ENCODE data around the gene UBXN10.
A peak's percentile ranks its signal among the peaks of the same experiment; 100 is the strongest.

Gene UBXN10

DNA sequence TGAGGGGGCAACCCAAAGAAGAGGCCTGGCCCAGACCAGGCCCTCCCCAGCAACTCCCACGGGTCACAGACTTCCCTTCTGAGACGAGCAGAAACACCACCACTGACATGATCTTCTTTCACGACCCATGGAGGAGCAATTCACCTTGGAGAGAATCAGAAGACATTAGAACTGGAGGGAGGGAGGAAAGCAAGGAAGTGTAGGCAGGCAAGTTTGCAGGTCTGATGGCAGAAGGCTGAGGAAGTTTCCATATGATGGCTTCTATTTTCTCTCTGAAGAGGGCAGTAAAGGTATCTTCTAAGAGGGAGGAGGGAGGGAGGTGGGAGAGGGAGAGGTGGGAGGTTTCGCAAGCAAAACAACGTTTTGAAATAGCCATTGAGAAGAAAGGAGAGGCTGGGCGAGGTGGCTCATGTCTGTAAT is 1.4 kb upstream of the UBXN10 start:
- DNase-seq = no peak

DNA sequence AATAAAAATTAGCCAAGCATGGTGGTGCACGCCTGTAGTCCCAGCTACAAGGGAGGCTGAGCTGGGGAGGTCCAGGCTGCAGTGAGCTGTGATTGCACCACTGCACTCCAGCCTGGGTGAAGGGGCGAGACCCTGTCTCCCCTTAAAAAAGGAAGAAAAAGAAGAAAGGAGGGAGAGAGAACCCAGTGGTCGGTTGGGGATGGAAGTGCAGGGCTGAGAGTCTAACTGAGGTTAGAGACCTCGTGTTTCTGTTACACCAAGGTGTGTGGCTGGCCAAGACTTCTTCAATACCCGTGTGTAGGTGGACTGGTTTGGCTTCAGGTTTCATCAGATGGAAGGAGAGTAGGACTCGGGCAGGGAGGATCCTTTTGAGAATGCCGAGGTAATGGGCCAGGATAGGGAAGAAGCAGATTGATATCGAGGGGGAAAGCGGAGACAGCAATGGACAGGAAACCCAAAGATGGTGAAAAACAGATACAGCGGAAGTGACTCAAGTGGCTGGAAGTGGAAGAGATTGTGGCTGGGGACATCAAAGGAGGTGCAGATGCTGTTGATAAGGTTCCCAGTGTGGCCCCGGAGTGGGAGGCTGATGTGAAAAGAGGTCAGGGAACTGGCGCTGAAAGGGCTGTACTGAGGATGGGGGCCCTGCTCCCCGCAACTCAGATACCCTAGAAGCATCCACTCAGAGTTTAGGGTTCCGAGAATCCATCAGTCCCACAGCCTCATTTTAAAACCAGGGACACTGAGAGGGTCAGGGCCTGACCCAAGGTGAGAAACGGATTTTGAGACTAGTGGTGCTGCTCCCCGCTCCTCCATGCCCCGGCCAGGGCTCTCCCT is 681 bp upstream of the UBXN10 start:
- DNase-seq = no peak

DNA sequence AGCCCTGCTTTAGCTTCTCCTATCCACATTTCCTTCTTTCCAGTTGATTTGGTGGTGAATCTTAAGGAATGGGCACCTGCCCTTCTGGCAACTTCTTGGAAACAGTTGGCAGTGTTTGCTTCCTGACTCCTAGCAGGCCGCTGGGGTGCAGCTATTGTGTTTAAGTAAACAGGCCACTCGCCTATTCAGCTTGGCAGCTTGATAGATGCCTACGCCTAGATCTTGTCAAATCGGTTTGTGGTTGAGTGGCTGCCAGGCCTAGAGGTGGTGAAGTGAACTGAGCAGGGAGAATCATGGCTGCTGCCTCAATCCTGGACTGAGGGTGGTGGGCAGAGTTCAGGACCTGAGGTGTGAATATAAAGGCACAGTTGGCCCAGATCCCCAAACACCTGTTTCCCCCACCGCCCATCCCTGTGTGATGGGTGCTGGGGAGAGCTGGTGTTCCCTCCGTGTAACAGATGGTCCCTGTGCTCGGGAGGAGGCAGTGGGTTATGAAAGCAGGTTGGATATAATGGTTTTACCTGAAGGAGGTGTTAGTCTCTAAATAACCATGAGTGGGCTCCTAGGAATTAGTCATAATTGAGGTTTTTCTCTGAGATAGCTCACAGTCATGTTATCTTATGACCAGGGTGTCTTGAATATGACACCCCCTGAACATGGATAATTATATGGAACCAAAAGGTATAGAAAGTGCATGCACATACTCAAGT is 1.4 kb downstream of the UBXN10 start:
- DNase-seq = peak; percentile 72

DNA sequence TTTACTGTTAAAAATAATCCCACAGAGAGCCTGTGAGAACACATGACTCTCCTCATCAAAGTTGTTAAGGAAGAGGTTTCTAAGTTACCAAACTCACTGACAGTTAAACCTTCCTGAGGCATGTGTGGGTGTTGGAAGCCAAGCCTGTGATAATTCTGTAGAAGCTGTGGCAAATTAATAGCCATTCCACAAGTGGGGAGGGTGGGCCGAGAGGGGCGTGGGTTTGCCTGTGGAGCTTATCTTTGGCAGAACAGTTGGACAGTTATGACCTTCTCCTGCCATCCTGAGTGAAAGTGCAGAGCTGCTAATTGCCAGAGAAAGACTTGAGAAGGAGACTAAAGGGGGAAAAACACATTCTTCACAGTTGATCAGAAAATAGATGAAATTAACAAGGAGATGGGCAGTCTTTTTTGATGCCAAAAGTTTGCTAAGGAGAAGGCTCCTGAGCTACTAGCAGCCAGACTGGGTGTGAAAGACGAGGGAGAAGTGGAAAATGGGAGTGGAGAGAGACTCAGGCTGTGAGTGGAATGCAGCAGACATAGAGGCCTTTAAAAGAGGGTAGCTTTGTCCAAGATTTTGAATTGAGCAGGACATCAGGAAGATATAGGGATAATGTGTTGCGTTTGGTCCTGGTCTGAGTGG is 2.0 kb downstream of the UBXN10 start:
- no peak for DNase-seq

DNA sequence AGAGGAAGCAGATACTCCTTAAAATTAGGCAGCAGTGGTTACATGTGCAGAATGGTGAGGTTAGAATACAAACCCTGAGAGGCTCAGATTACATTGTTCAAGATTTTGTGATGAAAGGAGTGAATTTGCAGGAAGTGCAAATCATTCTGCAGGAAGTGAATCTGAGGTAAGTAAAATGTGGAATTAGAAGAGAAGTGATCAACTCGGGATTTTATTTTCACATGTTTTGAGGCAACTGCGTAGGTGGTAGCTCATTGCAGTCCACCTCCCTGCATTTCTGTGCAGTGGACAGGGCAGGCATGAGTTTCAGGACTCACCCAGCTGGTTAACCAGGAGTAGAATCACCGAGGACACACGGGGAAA is 2.5 kb downstream of the UBXN10 start:
- no peak for DNase-seq

DNA sequence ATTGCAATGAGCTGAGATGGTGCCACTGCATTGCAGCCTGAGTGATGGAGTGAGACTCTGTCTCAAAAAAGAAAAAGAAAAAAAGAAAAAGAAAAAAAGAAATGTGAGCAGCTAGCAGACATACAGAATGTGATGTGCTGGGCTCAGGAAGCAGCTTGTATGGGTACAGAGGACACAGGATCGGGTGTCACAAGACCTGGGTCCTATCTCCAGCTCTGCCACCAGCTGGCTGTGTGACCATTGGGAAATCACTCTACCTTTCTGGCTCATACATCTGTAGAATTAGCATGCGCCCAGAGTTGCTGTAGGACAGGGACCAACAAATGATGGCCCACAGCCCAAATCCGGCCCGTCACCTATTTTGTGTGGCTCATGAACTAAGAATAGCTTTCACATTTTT is 3.8 kb downstream of the UBXN10 start:
- DNase-seq = no peak

DNA sequence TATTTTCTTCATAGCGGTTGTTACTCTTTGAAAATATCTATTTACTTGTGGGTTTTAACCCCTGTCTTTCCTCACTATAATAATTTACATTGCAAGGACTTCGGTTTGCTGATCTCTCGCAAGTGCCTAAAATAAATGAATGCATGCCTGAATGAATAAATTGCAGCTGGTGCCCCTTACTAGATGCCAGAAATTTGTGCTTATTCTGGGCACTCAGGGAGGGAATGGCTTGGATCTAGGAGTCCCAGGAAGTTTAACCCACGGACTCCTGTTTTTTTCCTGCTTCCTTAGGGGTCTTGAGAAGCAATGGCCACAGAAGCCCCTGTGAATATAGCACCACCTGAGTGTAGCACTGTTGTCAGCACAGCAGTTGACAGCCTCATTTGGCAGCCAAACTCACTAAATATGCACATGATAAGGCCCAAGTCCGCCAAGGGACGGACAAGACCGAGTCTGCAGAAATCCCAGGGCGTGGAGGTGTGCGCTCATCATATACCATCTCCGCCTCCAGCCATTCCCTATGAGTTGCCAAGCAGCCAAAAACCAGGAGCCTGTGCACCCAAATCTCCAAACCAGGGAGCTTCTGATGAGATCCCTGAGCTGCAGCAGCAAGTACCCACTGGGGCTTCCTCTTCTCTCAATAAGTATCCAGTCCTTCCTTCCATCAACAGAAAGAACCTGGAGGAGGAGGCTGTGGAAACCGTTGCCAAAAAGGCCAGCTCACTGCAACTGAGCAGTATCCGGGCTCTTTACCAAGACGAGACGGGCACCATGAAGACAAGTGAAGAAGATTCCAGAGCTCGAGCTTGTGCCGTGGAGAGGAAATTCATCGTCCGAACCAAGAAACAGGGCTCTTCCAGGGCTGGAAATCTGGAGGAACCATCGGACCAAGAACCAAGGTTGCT is 4.6 kb downstream of the UBXN10 start:
- no peak for DNase-seq

DNA sequence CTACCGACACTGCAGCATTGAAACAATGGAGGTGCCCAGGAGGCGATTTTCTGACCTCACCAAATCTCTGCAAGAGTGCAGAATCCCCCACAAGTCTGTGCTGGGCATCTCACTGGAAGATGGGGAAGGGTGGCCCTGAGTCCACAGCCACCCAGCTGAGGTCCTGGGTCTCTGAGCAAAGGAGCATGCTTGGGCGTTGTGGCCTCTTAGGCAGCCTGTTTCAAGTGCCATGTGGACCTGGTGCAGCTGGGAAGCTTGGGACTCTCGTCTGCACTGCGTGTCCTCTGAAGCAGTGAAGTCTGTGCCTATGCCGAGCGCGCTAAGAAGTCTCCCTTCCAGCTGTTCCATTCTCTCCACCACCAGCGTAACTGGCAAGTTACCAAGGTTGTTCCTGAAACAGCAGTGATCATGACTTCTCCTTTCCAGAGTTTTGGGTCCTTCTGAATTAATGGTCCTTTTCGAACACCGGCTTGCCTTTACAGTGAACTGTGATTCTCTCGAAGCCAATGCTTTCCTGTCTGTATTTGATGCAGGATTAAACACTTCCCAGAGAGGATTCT is 5.5 kb downstream of the UBXN10 start:
- DNase-seq = no peak

DNA sequence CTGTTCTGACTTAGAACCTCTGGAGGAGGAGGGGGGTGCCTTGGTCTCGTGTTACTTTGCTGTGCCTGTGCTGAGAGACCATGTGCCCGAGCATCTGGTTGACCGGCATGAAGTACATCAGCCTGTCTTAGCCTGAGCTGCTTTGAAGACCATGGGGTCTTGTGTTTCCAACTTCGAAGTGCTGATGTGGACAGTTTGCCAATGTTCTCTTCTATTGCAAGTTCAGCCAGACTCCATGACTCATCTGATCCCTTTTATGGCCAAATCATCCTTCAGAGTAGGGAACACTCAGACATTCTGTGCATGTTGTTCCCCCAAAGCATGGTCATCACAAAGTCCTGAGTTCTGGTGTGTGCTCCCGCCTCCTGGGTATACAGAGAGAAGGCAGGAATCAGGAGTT is 6.5 kb downstream of the UBXN10 start:
- DNase-seq = no peak

DNA sequence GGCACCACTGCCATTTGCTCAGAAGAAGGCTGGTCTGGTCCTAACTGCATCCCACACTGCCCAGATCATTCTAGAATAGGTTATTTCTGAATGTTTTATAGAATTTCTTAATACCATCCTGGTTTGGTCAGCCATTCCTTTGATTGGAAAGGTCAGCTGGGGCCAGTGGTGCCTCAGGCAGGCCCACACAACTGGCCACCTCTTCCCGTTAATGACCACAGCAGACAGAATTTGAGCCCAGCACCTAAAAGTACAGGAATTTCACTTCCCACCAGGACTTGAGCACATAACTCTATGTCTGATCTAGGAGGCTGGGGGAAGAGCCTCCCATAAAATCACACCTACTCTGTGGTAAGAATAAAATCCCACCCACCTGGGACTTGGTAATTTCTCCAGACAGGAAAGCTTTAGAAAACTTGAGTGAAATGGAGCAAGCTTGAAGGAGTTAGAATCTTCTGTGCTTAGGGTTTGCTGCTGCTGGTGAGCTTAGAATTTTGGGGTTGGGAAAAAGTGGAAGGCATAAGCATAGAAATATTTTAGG is 7.0 kb downstream of the UBXN10 start:
- no peak for DNase-seq

DNA sequence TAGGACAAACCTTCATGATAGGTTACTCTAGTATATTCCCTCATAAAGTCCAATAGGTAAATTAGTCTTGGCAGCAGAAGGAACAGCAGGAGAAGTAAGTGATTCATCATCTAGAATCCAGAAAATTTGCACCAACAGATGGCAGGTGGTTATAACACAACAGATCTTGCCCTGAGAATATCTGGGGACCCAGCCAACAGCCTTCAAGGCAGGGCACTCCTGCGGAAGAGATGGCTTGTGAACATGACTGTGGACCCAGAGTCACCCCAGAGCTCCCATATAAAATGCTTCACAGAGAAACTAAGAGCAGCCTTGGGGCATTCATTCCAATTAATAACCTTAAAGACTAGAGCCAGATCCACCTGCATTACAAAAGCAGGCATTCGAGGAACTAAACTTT is 8.3 kb downstream of the UBXN10 start:
- DNase-seq = no peak

DNA sequence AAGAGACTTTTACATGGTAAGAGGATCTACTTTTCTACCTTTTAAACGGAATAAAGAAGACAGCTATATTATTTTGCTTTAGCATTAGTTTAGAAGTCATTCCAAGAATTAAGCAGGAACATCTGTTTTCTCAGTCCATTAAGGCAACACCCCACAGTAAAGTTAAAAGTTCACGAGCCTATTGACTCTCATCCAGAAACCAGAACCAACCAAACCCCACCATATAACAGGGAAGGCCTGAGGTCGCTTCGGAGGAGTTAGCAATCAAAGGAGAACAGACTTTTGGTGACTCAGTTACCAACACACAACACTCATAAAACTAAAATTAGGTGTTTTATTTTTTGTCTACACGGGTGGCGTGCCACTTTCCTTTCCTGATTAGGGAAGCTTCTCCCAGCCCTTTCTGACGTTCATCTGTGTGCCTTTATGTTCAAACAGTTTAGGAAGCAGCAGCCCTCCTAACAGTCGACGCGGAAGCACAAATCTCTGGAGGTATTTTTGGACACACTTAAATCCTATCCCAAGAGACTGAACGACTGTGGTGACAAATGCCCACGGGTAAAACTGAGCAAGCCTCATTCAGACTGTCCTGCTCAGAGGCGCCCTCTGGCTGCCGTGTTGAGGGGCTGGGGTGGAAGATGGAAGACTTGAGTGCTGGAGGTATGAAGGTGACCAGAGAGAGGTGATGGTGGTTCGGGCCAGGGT is 9.0 kb downstream of the UBXN10 start:
- DNase-seq = peak; percentile 30

DNA sequence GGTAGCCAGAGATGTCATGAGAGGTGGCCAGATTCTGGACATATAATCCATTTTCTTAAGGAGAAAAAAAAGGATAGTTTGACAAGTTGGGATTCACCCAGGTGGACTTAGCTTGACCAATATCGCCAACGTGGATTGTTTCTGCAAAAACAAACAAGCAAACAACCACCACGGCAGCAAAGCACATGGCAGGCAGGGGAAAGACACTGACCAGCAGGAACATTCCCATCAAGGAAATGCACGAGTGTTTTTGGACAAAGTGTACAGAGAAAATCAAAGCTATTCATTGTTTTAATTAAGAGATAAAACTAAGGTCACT is 9.5 kb downstream of the UBXN10 start:
- DNase-seq = no peak

DNA sequence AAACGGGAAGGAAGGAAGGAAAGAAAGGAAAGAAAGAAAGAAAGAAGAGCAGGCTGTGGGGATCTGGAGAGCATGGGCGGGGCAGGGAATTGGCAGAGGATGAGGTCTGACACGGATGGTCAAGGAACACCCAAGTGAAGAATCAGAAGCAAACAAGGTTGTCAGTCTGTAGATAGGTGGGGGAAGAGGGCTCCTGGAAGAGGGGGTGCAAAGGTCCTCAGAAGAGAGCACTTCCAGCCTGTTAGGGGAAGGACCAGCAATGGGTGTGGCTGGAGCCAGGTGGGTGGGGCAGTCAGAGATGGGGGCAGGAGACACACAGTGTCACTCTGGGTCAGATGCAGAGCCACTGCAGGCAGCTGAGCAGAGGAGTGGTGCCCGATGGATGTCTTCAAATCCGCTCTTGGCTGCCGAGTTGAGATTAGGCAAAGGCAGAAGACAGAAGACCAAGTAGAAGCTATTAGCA is 11.5 kb downstream of the UBXN10 start:
- DNase-seq = no peak

DNA sequence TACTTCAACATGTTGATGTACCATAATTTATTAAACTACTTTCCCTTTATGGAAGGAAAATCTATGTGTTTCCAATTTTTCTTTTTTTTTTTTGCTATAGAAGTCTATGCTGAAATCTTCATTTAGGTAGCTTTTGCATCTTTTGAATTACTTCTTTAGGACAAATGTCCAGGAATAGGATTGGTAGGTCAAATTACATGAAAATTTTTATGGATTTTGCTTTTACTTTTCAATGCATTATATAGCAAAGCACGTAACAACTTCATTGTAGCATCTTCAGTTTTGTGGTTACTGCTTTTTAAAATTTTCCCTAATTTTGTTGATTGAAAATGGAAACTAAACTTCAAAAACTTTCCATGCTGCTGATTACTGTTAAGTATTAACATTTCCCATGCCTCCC is 12.4 kb downstream of the UBXN10 start:
- no peak for DNase-seq

DNA sequence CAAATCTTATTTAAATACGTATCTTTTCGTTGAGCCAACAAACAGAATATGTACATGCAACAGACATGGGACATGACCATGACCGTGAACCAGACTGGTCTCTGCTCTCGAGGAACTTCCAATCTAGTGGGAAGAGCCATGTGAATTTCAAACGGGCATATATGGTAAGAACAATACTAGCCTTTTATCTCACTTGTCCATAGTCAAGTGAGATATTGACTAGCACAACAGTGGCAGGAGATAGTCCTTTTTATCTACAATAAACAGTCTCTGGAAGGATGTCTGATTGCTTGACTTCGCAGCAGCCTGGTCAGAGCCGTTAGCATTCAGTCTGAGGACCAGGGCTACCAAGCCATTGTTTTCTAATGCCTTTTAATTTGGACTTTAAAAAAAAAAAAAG is 13.0 kb downstream of the UBXN10 start:
- DNase-seq = no peak

DNA sequence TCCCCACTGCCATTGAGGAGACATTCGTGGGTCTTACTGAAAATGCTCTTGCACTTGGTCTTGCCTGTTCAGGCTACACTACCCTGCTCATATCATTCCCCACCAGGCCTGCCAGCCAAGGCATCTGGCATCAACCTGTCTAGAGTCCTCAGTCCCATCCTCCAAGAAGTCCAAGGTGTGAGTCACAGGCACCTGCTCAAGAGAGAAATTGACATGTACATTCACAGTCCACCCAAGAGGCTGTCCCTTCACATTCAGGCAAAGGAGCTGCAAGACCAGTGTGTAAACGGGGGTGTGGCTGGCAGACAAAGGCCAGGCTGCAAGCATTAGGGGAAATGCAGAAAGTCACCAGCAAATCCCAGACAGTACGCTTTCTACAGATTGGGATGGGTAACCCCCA is 13.5 kb downstream of the UBXN10 start:
- no peak for DNase-seq

DNA sequence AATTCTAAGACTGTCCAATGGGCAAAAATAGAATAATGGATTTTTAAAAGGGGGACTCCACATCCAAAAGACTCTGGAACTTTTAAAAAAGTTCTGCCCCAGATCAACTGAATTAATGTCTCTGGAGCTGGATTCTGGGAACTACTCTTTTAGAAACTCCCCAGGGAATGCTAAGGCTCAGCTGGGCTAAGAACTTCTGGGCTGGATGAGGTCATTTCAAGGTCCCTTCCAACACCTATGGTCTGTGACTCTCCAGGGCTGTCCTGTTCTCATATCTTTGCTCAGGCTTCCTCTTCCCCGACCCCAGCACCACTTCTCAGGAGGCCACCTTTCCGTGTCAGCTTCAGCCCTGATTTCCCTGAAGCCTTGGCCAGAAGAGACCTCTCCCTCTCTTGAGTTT is 13.9 kb downstream of the UBXN10 start:
- no peak for DNase-seq

DNA sequence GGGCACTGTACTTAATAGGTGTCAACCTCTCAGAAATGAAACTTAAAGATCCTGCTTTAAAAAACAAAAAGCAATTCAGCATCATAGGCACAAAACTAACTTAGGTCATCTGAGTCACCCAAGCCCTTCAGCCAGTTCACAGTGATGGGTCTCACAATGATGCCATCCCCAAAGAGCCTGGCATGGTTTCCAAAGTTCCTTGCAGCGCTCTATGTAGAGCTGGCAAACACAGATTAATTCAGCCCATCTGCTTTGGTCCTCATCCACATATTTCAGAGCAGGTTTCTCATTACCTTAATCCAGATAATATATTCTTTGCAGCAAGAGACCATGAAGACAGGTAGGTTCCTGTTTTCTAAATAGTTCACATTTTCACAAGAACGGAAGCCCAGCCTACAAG is 15.1 kb downstream of the UBXN10 start:
- DNase-seq = no peak

DNA sequence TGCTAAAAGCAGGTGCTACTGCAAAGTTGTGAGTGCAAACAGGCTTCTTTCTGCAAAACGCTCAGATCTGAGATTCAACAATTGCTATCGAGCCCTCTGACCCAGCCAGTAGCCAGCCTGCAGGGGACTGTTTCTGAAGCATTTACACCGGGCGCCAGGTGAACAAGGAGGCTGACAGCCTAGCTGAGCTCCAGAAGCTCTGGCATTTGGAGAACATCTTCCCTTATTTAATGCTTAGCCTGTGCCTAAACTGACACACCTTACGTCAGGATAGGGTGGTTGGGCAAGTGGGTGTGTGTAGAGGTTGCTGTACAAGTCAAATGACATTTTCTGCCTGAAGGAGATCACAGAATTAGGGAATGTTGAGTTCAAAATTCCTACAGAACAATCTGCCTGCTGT is 16.3 kb downstream of the UBXN10 start:
- no peak for DNase-seq

DNA sequence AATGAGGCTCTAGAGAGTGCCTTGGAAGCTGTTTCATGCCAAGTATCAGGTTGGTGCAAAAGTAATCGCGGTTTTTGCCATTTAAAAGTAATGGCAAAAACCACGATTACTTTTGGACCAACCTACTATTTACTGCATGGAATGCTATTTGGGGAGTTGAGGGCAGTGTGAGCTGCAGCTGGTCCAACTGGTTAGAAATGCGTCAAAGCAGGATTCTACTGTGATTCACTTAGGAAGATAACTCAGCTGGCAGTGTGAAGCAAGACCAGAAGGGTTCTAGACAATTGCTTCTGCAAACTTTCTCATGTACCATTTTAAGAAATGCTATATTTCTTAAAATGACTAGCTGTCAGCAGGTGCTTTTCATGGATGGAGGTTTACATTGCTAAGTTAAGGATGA is 21.6 kb downstream of the UBXN10 start:
- DNase-seq = no peak

DNA sequence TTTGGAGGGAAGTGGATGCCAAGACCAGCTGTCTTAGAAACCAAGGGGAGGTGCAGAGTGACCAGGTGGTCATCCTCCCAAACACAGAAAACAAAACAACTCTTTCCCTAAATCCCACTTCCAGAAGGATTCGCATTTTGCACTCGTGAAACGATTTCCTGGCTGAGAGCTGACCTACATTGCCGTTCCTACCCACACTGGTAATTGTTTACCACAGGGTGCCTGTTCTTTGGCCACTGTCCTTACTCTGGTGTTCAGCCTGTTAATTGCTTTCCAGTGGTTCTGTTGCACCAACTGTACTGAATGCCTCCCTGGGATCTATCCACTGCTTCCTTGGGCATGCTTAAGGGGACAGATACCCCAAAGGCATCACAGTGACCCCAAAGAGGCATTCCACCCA is 23.6 kb downstream of the UBXN10 start:
- no peak for DNase-seq

Data from NCI-H510A (cell line).